ENCODE data around the gene CREBZF. TPM values are rescaled to one million over a fixed set of nuclear protein-coding genes. Genes with fewer than 3 reads are reported as not detected.

CREBZF gene
- total RNA-seq, 2 experiments from 2014 or later, result 82.1 to 120 TPM

DNA sequence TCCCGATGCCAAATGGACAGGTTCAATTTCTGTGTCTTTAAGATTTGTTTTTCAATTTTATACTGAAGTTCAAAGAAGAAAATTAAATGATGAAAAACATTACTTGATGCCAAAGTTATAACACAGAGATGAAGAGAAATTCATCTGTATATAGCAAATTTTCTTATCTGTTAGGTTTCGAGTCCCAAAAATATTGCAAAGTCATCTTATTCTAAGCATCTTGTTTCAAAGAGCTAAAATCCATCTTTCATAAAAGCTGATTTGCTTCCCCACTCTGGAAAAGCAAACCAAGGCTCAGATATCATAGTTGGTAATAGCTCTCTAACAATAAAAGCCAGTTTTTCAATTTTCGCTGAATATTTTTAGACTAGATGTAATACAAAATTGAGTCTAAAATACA lies 40.0 kb upstream of the CREBZF start:
- BruUV-seq (replicated peaks), result no TSS peak

DNA sequence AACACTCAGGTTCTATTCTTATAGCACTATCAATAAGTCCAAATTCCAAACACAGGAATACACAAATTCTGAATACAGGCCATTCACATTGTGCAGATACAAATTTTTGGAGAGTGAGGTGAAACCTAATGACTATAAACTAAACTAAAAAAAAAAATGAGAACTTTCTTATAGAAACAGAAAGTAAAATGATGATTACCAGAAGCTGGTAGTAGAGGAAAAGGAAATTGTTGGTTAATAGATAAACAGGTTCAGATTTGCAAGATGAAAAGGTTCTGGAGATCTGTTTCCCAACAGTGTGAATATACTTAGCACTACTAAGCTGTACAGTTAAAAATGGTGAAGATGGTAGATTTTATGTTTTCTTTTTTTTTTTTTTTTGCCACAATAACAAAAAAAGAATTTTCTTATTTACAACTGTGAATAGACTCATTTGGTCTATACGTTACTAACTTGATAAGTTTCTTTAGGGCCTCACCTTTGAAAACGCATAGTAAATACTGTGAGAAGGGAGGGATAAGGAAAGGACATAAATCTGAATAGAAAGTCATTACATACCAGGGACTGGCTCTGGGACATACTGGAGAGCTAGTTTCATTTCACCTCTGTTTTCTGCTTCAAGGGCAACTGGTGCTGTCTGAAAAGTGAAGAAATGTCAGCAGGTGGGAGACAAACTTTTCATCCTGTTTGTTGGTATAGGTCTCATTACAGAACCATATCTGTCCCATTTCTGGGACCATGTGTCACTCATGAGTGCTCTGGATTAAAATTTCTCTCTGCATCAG lies 35.2 kb upstream of the CREBZF start:
- Histone ChIP-seq H3K36me3 (ENCODE audit: insufficient read depth, low read length) (no peaks in the 10 kb centered on the region), H3K27ac (ENCODE audit: low read depth, low read length, poor library complexity, severe bottlenecking) (no peak overlapping the region), H2AFZ (ENCODE audit: low read length) (no peak overlapping the region), H3K9me3 (ENCODE audit: low read length) (no peaks in the 10 kb centered on the region), H4K20me1 (ENCODE audit: insufficient read depth, low read length) (no peaks in the 10 kb centered on the region), H3K4me3 (ENCODE audit: low read depth, low read length, poor library complexity, severe bottlenecking) (no peak overlapping the region), H3K4me2 (ENCODE audit: low read length) (no peak overlapping the region), H3K79me2 (ENCODE audit: insufficient read depth, low read depth, low read length) (no peaks in the 10 kb centered on the region), H3K9me2 (ENCODE audit: insufficient read depth, low read length) (no peaks in the 10 kb centered on the region), H3K4me1 (ENCODE audit: insufficient read depth, low read length, poor library complexity, severe bottlenecking) (no peaks in the 10 kb centered on the region)
- BruUV-seq (replicated peaks), result no TSS peak
- ChIA-PET CTCF (ENCODE audit: unreplicated experiment) (no interaction called here), POLR2A (interaction anchor here (0.7 to 1.2 kb wide), 3 partner anchors 27 to 97 kb away, joined by 3 read pairs; no protein-coding TSS in a partner anchor)
- DNase-seq (ENCODE audit: low spot score), result no peak
- TF ChIP-seq EZH2phosphoT487 (IDR thresholded peaks at IDR 0.05; ENCODE audit: borderline replicate concordance, low read depth, low read length), result no peak
- TF ChIP-seq, protein P1, sequence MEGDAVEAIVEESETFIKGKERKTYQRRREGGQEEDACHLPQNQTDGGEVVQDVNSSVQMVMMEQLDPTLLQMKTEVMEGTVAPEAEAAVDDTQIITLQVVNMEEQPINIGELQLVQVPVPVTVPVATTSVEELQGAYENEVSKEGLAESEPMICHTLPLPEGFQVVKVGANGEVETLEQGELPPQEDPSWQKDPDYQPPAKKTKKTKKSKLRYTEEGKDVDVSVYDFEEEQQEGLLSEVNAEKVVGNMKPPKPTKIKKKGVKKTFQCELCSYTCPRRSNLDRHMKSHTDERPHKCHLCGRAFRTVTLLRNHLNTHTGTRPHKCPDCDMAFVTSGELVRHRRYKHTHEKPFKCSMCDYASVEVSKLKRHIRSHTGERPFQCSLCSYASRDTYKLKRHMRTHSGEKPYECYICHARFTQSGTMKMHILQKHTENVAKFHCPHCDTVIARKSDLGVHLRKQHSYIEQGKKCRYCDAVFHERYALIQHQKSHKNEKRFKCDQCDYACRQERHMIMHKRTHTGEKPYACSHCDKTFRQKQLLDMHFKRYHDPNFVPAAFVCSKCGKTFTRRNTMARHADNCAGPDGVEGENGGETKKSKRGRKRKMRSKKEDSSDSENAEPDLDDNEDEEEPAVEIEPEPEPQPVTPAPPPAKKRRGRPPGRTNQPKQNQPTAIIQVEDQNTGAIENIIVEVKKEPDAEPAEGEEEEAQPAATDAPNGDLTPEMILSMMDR (conservative IDR thresholded peaks at IDR 0.05; ENCODE audit: low read length), result no peak
- intact Hi-C loops (cut with micrococcal nuclease; ENCODE audit: unreplicated experiment), result loop anchor here (10.0 kb wide), 1 partner anchor 125 kb away; no protein-coding TSS in a partner anchor

More for the DNA sequence above, 40.0 kb upstream of the CREBZF start:
- Histone ChIP-seq H3K9me2 (ENCODE audit: insufficient read depth, low read length) (no peaks in the 10 kb centered on the region), H3K4me2 (ENCODE audit: low read length) (no peak overlapping the region), H4K20me1 (ENCODE audit: insufficient read depth, low read length) (no peaks in the 10 kb centered on the region), H3K4me1 (ENCODE audit: insufficient read depth, low read length, poor library complexity, severe bottlenecking) (no peaks in the 10 kb centered on the region), H3K4me3 (ENCODE audit: low read depth, low read length, poor library complexity, severe bottlenecking) (no peak overlapping the region), H3K79me2 (ENCODE audit: insufficient read depth, low read depth, low read length) (no peaks in the 10 kb centered on the region), H3K27ac (ENCODE audit: low read depth, low read length, poor library complexity, severe bottlenecking) (no peak overlapping the region), H3K36me3 (ENCODE audit: insufficient read depth, low read length) (no peaks in the 10 kb centered on the region), H3K9me3 (ENCODE audit: low read length) (no peaks in the 10 kb centered on the region), H2AFZ (ENCODE audit: low read length) (no peak overlapping the region)
- no peak for DNase-seq (ENCODE audit: low spot score)
- TF ChIP-seq, protein P1 (conservative IDR thresholded peaks at IDR 0.05; ENCODE audit: low read length), result no peak
- no peak for TF ChIP-seq EZH2phosphoT487 (IDR thresholded peaks at IDR 0.05; ENCODE audit: borderline replicate concordance, low read depth, low read length)
- CTCF ChIA-PET (ENCODE audit: unreplicated experiment), result interaction anchor here (0.7 kb wide), 1 partner anchor 150 kb away, joined by 3 read pairs; the partner anchor contains the start of gene CCDC83
- POLR2A ChIA-PET, result interaction anchor here (0.9 kb wide), 1 partner anchor 25 kb away, joined by 3 read pairs; no protein-coding TSS in a partner anchor
- intact Hi-C loops (cut with micrococcal nuclease; ENCODE audit: unreplicated experiment), result no loop called here

DNA sequence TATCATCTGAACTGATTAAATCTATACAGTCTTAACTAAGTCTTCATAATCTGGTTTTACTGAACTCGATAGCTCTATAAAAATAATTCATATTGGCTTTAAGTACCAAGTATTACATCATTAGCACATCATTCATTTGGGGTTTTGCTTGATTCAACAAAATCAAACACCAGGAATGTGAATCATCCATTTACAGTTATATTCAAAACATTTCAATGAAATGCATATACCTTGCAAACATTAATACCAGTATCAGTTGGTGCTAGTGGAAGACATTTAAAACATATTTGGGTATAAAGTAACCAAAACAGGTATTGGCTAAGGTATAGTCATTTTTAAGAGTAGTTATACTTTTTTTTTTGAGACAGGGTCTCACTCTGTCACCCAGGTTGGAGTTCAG lies 33.3 kb upstream of the CREBZF start:
- TF ChIP-seq, protein P1 (conservative IDR thresholded peaks at IDR 0.05; ENCODE audit: low read length), result no peak
- TF ChIP-seq EZH2phosphoT487 (IDR thresholded peaks at IDR 0.05; ENCODE audit: borderline replicate concordance, low read depth, low read length), result no peak
- H3K4me3 ChIP-seq (ENCODE audit: low read depth, low read length, poor library complexity, severe bottlenecking), result no peak overlapping the region
- no peak overlapping the region for H2AFZ ChIP-seq (ENCODE audit: low read length)
- no peaks in the 10 kb centered on the region for H3K9me2 ChIP-seq (ENCODE audit: insufficient read depth, low read length)
- intact Hi-C loops (cut with micrococcal nuclease; ENCODE audit: unreplicated experiment), result loop anchor here (10.0 kb wide), 1 partner anchor 127 kb away; no protein-coding TSS in a partner anchor
- no peak for DNase-seq (ENCODE audit: low spot score)
- no peaks in the 10 kb centered on the region for H3K36me3 ChIP-seq (ENCODE audit: insufficient read depth, low read length)
- no peaks in the 10 kb centered on the region for H3K9me3 ChIP-seq (ENCODE audit: low read length)
- H3K79me2 ChIP-seq (ENCODE audit: insufficient read depth, low read depth, low read length), result no peaks in the 10 kb centered on the region
- H3K4me1 ChIP-seq (ENCODE audit: insufficient read depth, low read length, poor library complexity, severe bottlenecking), result no peaks in the 10 kb centered on the region
- H4K20me1 ChIP-seq (ENCODE audit: insufficient read depth, low read length), result no peaks in the 10 kb centered on the region
- POLR2A ChIA-PET, result interaction anchor here (1.2 kb wide), 1 partner anchor 100 kb away, joined by 3 read pairs; no protein-coding TSS in a partner anchor
- H3K27ac ChIP-seq (ENCODE audit: low read depth, low read length, poor library complexity, severe bottlenecking), result no peak overlapping the region
- CTCF ChIA-PET (ENCODE audit: unreplicated experiment), result no interaction called here
- H3K4me2 ChIP-seq (ENCODE audit: low read length), result no peak overlapping the region
- no TSS peak for BruUV-seq (replicated peaks)
